SJCRH30 (cell line): ENCODE results near the gene MCF2L2. TPM values are rescaled to one million over a fixed set of nuclear protein-coding genes. Genes with fewer than 3 reads are reported as not detected.

Experiments used
- DNase-seq, 2 experiments: peaks; one replicate each; pipeline ENCODE4 v3.0.0-alpha.2; 2015 to 2020
- H3K27ac ChIP-seq: fragments of 250-450 bp; sonication (Bioruptor Pico); 2 replicates; pipeline ENCODE4 v1.5.1; 2020; ENCODE audit warnings: mild to moderate bottlenecking, moderate library complexity
- H3K27me3 ChIP-seq: fragments of 250-450 bp; sonication (Bioruptor Pico); 2 replicates; pipeline ENCODE4 v1.5.1; 2020; ENCODE audit warnings: mild to moderate bottlenecking, moderate library complexity
- H3K36me3 ChIP-seq: fragments of 250-450 bp; sonication (Bioruptor Pico); 2 replicates; pipeline ENCODE4 v1.5.1; 2020; ENCODE audit warnings: mild to moderate bottlenecking, moderate library complexity
- H3K4me1 ChIP-seq: fragments of 250-450 bp; sonication (Bioruptor Pico); 2 replicates; pipeline ENCODE4 v1.5.1; 2020; ENCODE audit warnings: mild to moderate bottlenecking, moderate library complexity
- H3K4me3 ChIP-seq: fragments of 250-450 bp; sonication (Bioruptor Pico); 2 replicates; pipeline ENCODE4 v1.5.1; 2020; ENCODE audit warnings: mild to moderate bottlenecking, moderate library complexity
- H3K9me3 ChIP-seq: fragments of 250-450 bp; sonication (Bioruptor Pico); replicated peaks from 2 replicates; pipeline ENCODE4 v1.5.1; 2020; ENCODE audit warnings: mild to moderate bottlenecking, moderate library complexity
- total RNA-seq: library from RNA; depleted of rRNA; stranded (reverse); fragments of >200 nt; shearing (Covaris generic); gene quantifications from 2 replicates; pipeline ENCODE4 v1.2.3, GENCODE V29; 2014

MCF2L2 gene
- total RNA-seq, 1 experiment from 2014 or later = 0.12 TPM

GRCh38 chr3:183279371-183279770, 149.0 kb downstream of the MCF2L2 start:
- Histone ChIP-seq H3K27me3 (no peaks in the 10 kb centered on the region), H3K36me3 (no peaks in the 10 kb centered on the region), H3K27ac (no peak overlapping the region), H3K4me3 (no peak overlapping the region), H3K9me3 (no peaks in the 10 kb centered on the region), H3K4me1 (peaks cover 14% of the 10 kb centered on the region)
- DNase-seq = peak; percentile 51 to 75

DNA sequence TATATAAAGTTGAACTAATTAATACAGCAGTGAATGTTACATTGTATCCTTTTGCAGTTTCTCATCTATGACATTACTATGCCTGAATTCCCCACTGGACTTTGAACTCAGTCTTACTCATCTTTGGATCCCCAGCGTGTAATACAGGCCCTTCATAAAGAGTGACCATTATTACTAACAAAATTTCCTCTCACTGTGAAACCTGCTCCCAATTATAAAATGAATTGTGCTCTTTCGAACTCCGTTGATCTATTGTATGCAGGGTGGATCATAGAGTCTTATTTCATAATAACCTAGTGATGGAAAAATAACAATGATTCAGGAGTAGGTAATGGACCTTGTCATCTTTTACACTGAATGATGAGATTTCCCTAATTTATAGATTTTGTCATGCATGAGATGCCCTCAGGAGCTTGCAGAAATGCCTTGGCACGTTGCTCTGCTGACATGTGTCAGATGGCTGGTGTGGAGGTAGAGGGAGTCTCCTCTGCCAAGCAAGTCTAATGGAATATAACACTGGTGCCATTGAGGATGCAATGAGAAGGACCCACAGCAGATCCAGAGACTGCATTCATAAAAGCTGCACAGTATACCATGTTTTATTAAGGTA, 149.8 kb downstream of the MCF2L2 start:
- Histone ChIP-seq H3K4me1 (peaks cover 14% of the 10 kb centered on the region), H3K27ac (no peak overlapping the region), H3K4me3 (no peak overlapping the region), H3K9me3 (no peaks in the 10 kb centered on the region), H3K36me3 (no peaks in the 10 kb centered on the region), H3K27me3 (no peaks in the 10 kb centered on the region)
- DNase-seq = no peak

DNA sequence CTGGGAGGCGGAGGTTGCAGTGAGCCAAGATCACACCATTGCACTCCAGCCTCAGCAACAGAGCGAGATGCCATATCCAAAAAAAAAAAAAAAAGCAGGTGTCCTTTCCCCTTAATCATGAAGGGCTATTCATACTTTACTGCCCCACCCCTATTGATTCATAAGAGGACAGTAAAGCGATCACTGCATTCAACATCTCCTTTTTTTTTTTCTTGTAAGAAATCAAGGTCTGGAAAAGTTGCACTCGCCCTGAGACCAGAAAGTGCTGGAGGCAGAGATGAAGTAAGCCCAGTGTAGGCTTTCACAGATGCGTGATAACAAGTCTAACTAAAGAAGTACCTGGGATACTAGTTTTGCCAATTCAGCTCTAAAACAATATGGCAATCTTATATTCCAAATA, 151.2 kb downstream of the MCF2L2 start:
- Histone ChIP-seq H3K4me3 (no peak overlapping the region), H3K27me3 (no peaks in the 10 kb centered on the region), H3K9me3 (no peaks in the 10 kb centered on the region), H3K27ac (no peak overlapping the region), H3K4me1 (peaks cover 18% of the 10 kb centered on the region), H3K36me3 (no peaks in the 10 kb centered on the region)
- no peak for DNase-seq

DNA sequence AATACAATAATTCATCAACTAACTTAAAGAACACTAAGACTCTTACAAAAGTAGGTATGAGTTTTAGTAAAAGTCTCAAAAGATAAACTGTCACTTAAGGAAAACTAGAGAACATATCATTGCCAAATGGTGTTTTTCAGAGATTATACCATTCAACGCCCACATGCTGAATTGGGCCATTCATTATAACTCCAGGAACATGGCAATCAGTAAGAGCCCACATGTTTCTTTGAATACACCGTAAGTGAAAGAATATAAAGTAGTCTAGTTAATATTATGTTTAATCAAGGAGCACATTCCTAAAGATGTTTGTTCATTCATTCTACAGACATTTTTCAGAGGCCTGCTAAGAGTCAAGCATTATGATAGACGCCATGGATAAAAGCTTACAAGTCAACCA, 152.5 kb downstream of the MCF2L2 start:
- no peaks in the 10 kb centered on the region for H3K27me3 ChIP-seq
- no peak for DNase-seq
- H3K36me3 ChIP-seq = peaks cover 3% of the 10 kb centered on the region; the same call in 1 of the 2 replicates
- H3K27ac ChIP-seq = no peak overlapping the region
- no peaks in the 10 kb centered on the region for H3K9me3 ChIP-seq
- H3K4me1 ChIP-seq = peaks cover 21% of the 10 kb centered on the region
- no peak overlapping the region for H3K4me3 ChIP-seq

GRCh38 chr3:183275418-183275817, 153.0 kb downstream of the MCF2L2 start:
- peak; percentile 20 to 71 for DNase-seq
- H3K27ac ChIP-seq = no peak overlapping the region

DNA sequence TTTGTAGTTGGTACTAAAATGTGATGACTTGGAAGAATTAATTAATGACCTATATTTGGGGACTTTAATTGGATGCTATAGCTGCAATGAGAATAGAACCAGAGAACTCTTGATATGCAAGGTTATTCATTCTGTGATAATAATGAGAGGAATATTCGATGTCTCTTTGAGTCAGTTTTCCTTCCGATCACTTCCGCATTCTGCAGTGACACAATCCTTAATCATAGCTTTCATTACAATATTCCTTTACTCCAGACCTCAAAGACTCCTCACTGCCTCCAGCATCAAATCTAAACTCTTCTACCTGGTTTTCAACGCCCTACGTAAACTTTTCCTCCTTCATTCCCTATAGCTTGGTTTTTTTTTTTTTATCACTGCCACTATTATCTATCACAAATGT, 153.8 kb downstream of the MCF2L2 start:
- DNase-seq = no peak
- Histone ChIP-seq H3K4me1 (peaks cover 21% of the 10 kb centered on the region), H3K9me3 (no peaks in the 10 kb centered on the region), H3K27ac (no peak overlapping the region), H3K27me3 (no peaks in the 10 kb centered on the region), H3K4me3 (no peak overlapping the region), H3K36me3 (peaks cover 10% of the 10 kb centered on the region; the same call in 1 of the 2 replicates)

More at GRCh38 chr3:183275418-183275817, 153.0 kb downstream of the MCF2L2 start:
- Histone ChIP-seq H3K27me3 (no peaks in the 10 kb centered on the region), H3K36me3 (peaks cover 6% of the 10 kb centered on the region; the same call in 1 of the 2 replicates), H3K9me3 (no peaks in the 10 kb centered on the region), H3K4me3 (no peak overlapping the region), H3K4me1 (peaks cover 21% of the 10 kb centered on the region)

GRCh38 chr3:183272791-183273190, 155.6 kb downstream of the MCF2L2 start:
- no peak overlapping the region for H3K27ac ChIP-seq
- H3K4me3 ChIP-seq = no peak overlapping the region
- peaks cover 10% of the 10 kb centered on the region; the same call in 1 of the 2 replicates for H3K36me3 ChIP-seq
- H3K4me1 ChIP-seq = peaks cover 27% of the 10 kb centered on the region
- H3K27me3 ChIP-seq = no peaks in the 10 kb centered on the region
- H3K9me3 ChIP-seq = no peaks in the 10 kb centered on the region
- no peak for DNase-seq

GRCh38 chr3:183272142-183272541, 156.3 kb downstream of the MCF2L2 start:
- no peaks in the 10 kb centered on the region for H3K9me3 ChIP-seq
- H3K4me3 ChIP-seq = no peak overlapping the region
- peak in 1 of 2 experiments; percentile 54 for DNase-seq
- no peaks in the 10 kb centered on the region for H3K27me3 ChIP-seq
- peaks cover 10% of the 10 kb centered on the region; the same call in 1 of the 2 replicates for H3K36me3 ChIP-seq
- H3K4me1 ChIP-seq = peaks cover 32% of the 10 kb centered on the region
- H3K27ac ChIP-seq = no peak overlapping the region

GRCh38 chr3:183270344-183270743, 158.1 kb downstream of the MCF2L2 start:
- DNase-seq = no peak

GRCh38 chr3:183269345-183269744, 159.1 kb downstream of the MCF2L2 start:
- H3K9me3 ChIP-seq = no peaks in the 10 kb centered on the region
- H3K4me3 ChIP-seq = no peak overlapping the region
- no peaks in the 10 kb centered on the region for H3K27me3 ChIP-seq
- no peak overlapping the region for H3K27ac ChIP-seq
- no peak for DNase-seq
- peaks cover 10% of the 10 kb centered on the region; the same call in 1 of the 2 replicates for H3K36me3 ChIP-seq
- H3K4me1 ChIP-seq = peaks cover 36% of the 10 kb centered on the region

More at GRCh38 chr3:183270344-183270743, 158.1 kb downstream of the MCF2L2 start:
- H3K27me3 ChIP-seq = no peaks in the 10 kb centered on the region
- peaks cover 10% of the 10 kb centered on the region; the same call in 1 of the 2 replicates for H3K36me3 ChIP-seq
- H3K4me3 ChIP-seq = no peak overlapping the region
- H3K9me3 ChIP-seq = no peaks in the 10 kb centered on the region
- peaks cover 34% of the 10 kb centered on the region for H3K4me1 ChIP-seq
- H3K27ac ChIP-seq = no peak overlapping the region

DNA sequence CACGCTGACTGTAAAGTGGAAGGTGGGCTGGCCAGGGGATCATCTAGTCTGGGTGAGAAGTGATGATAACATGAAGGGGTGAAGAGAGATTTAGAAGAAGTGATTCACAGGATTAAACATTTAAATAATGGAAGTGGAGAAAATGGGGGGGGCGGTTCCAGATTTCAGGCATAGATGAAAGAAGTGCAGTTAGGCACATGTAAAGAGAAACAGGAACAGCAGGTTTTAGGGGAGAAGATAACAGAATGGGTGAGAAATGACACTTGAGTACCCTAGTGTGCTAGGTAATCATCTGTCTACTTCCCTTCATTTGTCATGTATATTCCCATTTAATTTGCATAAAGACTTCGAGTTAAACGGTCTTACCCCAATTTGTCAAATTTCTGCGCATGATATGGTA, 160.1 kb downstream of the MCF2L2 start:
- no peak overlapping the region for H3K27ac ChIP-seq
- no peak overlapping the region for H3K4me3 ChIP-seq
- H3K27me3 ChIP-seq = no peaks in the 10 kb centered on the region
- peaks cover 36% of the 10 kb centered on the region for H3K4me1 ChIP-seq
- H3K9me3 ChIP-seq = no peaks in the 10 kb centered on the region
- H3K36me3 ChIP-seq = peaks cover 10% of the 10 kb centered on the region; the same call in 1 of the 2 replicates
- no peak for DNase-seq

GRCh38 chr3:183267140-183267539, 161.3 kb downstream of the MCF2L2 start:
- H3K4me1 ChIP-seq = peaks cover 32% of the 10 kb centered on the region
- no peak overlapping the region for H3K27ac ChIP-seq
- H3K4me3 ChIP-seq = no peak overlapping the region
- H3K27me3 ChIP-seq = no peaks in the 10 kb centered on the region
- H3K9me3 ChIP-seq = no peaks in the 10 kb centered on the region
- H3K36me3 ChIP-seq = peaks cover 10% of the 10 kb centered on the region; the same call in 1 of the 2 replicates
- DNase-seq = no peak

- peaks cover 8% of the 10 kb centered on the region; the same call in 1 of the 2 replicates for H3K36me3 ChIP-seq
- no peaks in the 10 kb centered on the region for H3K27me3 ChIP-seq
- H3K9me3 ChIP-seq = no peaks in the 10 kb centered on the region
- no peak overlapping the region for H3K4me3 ChIP-seq
- no peak for DNase-seq
- H3K27ac ChIP-seq = peak overlapping the region; percentile 53
- H3K4me1 ChIP-seq = peaks cover 26% of the 10 kb centered on the region
Measured at GRCh38 chr3:183266454-183266853, 162.0 kb downstream of the MCF2L2 start.

- no peak overlapping the region for H3K4me3 ChIP-seq
- peaks cover 26% of the 10 kb centered on the region for H3K4me1 ChIP-seq
- H3K27me3 ChIP-seq = no peaks in the 10 kb centered on the region
- H3K36me3 ChIP-seq = peaks cover 7% of the 10 kb centered on the region; the same call in 1 of the 2 replicates
- peak overlapping the region; percentile 53 for H3K27ac ChIP-seq
- DNase-seq = peak; percentile 69 to 70
- no peaks in the 10 kb centered on the region for H3K9me3 ChIP-seq
Measured at GRCh38 chr3:183265834-183266417, 162.5 kb downstream of the MCF2L2 start.

- Histone ChIP-seq H3K27me3 (no peaks in the 10 kb centered on the region), H3K4me1 (peaks cover 26% of the 10 kb centered on the region), H3K4me3 (no peak overlapping the region), H3K27ac (peak overlapping the region; percentile 53), H3K9me3 (no peaks in the 10 kb centered on the region), H3K36me3 (peaks cover 4% of the 10 kb centered on the region; the same call in 1 of the 2 replicates)
- no peak for DNase-seq
Measured at GRCh38 chr3:183265157-183265642, 163.2 kb downstream of the MCF2L2 start.
